ENCODE data around the gene ZNF513.
"Not testable (repeated sequence)": the region's sequence is repeated elsewhere in the genome, so short reads cannot be mapped to it uniquely, and the experiment has no call there.

DNA sequence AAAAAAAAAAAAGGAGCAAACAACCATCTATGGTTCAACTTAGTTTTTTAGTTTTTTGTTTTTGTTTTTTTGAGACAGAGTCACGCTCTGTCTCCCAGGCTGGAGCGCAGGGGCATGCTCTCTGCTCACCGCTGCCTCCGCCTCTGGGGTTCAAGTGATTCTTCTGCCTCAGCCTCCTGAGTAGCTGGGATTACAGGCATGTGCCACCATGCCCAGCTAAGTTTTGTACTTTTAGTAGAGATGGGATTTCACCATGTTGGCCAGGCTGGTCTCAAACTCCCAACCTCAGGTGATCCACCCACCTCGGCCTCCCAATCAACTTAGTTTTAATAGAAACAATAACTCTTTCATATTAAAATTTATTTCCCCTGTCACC, 27.2 kb downstream of the ZNF513 start:
- not testable (repeated sequence) for TF ChIP-seq EZH2 (IDR thresholded peaks at IDR 0.05); POLR2AphosphoS5 (IDR thresholded peaks at IDR 0.05; ENCODE audit: borderline replicate concordance, low read depth, low read length); FOXP2 (optimal IDR thresholded peaks at IDR 0.05; ENCODE audit: control extremely low read depth, extremely low read length, insufficient read depth)
